ENCODE data around the gene CD300E.
"Not testable (repeated sequence)": the region's sequence is repeated elsewhere in the genome, so short reads cannot be mapped to it uniquely, and the experiment has no call there.

CD300E gene

DNA sequence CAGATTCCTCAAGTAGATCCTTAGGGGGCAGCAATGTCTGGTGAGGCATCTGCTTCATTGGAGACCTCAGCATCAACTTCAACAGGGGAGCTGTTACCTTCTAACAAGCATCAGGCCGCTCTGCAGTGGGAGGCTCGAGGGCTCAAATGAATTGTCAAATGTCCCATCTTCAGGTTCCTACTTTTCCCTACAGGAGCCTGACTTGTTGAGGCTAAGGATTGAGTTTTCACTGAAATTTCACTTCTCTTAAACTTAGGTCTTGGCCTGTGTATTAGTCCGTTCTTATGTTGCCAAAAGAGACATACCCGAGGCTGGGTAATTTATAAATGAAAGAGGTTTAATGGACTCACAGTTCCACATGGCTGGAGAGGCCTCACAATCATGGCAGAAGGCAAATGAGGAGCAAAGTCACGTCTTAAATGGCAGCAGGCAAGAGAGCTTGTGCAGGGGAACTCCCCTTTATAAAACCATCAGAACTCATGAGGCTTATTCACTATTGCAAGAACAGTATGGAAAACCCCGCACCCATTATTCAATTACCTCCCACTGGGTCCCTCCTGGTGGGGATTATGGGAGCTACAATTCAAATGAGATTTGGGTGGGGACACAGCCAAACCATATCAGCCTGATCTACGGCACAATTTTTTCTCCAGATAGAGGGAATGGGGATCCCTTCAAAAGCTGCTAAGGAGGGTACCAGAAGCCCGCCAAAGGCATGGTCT lies 26.3 kb downstream of the CD300E start:
- DNase-seq = no peak

DNA sequence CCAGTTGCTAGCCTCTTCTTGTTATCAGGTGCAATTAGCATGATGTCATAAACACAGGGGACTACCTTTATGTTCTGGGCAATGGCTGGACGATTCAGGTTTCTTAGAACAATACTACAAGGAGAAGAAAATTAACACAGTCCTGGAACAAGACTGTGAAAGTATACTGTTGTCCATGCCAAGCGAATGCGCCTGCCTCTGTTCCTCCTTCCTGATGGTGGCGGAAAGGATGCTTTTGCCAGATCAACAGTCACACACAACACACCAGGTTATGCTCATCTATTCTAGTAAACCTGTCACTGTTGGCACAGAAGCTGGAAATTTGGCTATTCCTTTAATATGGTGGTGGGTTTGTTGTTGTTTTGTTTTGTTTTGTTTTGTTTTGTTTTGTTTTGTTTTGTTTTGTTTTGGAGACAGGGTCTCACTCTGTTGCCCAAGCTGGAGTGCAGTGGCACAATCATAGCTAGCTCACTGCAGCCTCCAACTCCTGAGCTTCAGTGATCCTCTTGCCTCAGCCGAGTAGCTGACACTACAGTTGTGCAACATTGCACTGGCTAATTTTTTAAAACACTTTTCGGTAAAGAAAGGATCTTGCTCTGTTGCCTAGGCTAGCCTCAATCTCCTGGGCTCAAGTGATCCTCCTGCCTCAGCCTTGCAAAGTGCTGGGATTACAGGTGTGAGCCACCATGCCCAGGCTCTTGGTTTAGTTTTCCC lies 28.3 kb downstream of the CD300E start:
- no peak for DNase-seq

DNA sequence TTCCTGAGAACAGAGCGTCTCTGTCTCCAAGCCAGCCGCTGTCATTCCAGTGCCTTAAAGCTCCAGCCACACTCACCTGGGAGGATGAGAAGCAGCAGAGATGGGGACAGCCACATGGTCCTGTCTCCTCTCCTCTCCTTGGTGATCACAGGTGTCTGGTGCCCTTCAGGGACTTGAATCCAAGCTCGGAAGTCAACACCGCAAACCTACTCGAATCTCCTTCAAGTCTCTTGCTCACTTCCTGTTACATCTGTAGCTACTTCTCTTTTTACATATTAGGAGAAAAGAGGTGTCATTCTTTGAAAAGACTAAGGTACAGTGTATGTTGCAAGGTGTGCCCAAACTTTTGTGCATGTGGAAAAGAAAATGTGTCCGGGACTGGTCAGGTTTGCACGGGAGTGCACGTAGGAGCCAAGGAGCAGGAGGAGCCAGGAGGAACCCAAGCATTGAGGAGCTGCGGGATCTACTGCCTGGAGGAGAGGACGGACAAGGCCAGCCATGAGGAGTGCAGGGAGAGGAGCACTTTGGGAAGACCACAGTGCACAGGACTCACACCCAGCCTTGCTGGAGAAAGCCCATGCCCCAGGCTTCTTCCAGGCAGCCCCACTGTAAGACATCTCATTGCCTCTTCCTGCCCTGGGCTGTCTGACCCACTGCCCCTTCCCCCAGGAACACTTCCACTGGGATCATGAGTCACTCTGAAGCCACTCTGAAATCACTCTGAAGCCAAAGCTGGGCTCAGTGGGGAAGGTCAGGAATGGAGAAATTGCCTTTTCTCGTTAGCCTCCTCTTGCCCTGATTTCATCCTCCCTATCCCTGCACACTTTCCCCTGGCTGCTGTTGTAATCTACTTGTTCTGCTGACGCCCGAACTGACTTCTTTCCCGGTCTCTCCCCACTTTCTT lies 31.2 kb downstream of the CD300E start, which contains the start of gene CD300LD:
TSS of gene CD300LD (minus strand) at position 197 of the 904 bp plus-strand sequence. CDS start at position 116, 81 bp downstream.
- no peak for DNase-seq

DNA sequence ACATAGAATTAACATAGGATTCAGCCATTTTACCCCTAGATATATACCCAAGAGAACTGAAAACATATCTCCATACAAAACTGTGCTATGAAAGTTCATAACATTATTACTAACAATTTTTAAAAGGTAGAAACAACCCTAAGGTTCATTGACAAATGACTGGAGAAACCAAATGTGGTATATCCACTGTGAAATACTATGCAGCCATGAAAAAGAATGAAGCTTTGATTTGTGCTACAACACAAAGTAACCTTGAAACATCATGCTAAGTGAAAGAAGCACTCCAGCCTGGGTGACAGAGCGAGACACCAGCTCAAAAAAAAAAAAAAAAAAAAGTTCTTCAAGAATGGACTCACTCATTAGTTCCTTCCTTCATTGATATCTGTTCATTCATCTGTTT lies 32.0 kb downstream of the CD300E start:
- no peak for DNase-seq

DNA sequence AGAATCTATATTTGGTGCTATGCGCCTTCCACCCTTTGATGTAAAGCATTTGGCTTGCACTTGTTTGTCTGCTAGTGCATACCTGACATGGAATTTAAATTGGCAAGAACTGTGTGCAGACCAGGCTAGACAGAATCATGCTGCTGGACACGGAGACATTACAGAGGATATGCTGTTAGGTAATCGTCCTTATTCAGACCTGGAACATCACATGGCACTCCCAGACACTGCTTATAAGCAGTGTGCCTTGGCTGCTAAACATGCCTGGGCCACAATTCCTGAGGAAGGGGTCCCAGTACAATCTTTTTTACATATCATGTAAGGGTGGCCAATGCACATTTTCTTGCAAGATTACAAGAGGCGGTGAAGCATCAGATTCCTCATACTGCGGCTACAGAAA lies 37.8 kb downstream of the CD300E start:
- DNase-seq = no peak

DNA sequence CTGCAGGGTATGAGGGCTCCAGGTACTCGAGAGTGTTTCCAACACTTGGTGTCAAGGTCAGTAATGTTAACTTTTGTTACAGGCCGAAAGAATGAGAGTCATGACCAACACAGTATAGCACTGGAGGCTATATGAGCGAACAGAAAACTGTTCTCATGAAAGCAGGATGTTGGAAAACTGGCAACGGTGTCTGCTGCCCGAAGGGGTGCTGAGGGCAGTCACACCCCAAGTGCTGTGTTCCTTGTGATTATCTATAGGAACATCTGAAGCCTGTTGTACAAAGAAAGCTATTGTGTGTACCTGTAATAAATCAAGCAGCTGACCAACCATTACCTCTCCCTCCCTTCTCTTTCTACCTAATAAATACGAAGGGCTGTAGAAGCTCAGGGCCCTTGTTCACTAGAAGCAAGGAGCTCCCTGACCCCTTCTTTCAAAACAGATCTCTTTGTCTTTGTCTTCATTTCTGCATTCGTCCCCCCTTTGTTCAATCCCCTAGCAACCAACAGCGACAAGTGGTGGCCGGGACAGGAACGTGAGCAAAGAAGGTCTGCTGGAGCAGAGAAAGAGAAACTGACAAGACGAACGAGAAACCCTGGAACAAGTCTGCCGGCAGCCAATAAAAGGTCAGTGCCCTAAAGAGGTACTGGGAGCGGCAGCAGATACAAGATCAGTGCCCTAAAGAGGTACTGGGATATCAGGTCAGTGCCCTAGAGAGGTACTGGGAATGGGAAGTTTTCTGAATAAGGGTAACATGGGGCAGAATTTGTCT lies 39.1 kb downstream of the CD300E start:
- DNase-seq = no peak

DNA sequence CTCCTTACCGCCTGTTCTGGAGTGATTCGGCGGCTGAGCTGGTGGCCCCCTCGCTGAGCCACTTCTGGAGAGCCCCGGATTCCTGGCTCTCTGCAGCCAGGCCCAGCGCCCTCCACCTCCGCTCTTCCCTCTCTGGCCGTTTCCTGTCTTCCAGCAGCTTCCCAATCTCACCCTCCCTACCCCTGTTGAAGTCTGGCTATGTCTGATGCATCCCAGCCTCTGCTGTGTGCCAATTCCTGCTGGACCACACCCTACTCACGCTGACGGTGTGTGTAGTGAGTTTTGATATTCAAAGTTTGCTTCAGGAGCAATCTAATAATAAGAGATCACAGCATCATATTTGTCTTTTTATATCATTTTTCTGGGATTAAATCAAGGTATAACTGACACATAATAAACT lies 40.9 kb downstream of the CD300E start:
- DNase-seq = no peak

DNA sequence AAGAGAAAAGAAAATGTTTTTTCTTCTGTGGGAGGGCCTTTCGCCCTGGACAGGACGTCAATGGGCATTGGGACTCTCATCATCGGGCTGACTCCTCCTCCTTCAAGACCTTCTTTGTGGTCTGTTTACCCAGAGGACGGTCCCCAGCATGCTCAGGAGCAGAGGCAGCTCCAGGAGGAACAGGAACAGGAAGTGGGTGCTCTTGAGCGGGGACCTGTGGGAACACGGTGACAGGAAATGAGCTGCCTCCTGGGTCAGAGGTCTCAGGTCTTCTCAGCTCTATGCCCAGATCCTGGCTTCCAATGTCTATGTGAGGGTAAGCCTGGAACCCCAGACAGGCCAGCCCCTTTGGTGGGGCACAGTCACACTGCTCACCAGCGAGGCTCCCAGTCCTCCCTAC lies 43.6 kb downstream of the CD300E start:
- no peak for DNase-seq

DNA sequence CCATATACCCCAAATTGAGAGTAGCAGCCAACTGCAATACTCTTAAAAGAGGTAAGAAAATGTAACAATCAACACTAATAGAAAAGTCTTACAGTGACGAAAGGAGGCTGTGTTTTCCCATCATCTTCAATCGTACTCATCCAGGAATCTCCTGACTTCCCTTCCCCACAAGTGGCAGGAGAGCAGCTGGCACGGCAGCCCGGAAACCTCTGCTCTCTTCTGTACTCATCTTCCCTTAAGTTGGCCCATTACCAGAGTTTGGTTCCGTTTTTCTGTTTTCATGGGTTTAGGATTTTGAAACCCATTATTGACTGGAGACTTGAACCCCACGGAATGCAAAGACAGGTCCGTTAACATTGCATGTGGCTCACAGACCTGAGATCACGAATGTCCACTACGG lies 44.6 kb downstream of the CD300E start:
- DNase-seq = no peak

DNA sequence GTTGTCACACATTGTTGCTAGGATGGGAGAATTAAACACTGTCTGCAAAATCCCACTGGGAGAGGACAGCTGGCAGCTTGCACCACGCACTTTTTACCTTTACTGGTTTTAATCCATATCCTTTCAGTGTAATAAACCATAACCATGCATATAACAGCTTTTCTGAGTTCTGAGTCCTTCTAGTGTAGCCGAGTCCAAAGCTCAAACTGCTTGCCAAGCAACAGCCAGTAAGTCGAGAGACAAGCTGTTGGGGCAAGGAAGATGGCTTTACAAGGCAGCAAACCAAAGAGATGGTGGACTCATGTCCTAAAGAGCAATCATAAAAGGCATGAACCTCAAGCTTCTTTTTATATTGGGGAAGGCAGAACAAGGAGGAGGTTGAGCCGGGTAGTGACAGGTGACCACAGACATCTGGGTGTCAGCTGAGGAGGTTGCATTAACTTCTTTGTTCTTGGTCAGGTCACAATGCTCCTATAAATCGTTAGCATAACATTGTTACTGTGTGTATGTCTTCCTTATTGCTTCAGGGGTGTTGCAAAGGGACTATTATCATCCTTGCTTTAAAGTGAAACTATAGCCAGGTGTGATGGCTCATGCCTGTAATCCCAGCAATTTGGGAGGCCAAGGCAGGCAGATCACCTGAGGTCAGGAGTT lies 48.9 kb downstream of the CD300E start:
- no peak for DNase-seq

DNA sequence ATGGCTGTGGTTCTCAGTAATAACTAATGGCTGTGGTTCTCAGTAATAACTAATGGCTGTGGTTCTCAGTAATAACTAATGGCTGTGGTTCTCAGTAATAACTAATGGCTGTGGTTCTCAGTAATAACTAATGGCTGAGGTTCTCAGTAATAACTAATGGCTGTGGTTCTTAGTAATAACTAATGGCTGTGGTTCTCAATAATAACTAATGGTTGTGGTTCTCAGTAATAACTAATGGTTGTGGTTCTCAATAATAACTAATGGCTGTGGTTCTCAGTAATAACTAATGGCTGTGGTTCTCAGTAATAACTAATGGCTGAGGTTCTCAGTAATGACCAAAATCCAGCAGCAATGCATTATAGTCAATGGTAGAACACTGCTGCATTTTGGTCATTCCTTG lies 49.9 kb downstream of the CD300E start:
- not testable (repeated sequence) for DNase-seq

DNA sequence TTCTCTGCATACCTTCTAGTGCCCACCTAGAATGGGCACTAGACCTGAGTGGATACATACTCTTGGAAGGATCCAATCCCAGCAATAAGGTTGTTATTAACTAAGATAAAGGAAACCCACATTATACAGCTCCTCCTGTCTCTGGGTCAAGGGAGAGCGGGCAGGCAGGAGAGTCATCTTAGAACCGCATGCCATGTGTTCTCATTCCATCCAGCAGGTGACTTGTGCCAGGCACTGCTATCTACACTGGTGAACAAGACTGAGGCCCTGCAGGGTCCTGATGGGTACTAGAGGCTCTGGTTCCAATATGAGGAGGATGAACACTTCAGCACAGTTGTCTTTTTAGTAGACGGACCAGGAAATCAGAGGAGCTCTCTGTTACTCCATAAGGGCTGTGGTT lies 50.4 kb downstream of the CD300E start:
- no peak for DNase-seq

DNA sequence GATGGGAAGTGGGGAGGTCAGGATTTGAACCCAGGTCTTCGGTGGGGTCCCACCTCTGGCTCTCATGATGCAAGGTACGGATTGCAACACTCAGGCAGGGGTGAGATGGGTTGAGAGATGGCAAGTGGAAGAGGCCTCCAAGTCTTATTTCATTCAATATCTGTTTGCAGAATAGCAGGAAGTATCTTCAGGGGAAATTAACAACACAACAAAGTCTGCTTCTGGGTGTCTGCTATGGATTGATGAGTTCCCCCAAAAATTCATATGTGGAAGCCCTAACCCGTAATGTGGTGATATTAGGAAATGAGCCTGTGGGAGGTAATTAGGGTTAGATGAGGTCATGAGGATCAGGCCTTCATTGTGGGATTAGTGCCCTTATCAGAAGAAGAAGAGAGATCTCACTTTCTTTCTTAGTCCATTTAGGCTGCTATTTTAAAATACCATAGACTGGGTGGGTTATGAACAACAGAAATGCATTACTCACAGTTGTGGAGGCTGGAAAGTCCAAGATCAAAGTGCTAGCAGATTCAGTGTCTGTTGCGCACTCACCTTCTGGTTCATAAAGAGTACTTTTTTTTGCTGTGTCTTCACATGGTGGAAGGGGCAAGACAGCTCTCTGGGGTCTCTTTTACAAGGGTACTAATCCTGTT lies 51.8 kb downstream of the CD300E start:
- DNase-seq = no peak

DNA sequence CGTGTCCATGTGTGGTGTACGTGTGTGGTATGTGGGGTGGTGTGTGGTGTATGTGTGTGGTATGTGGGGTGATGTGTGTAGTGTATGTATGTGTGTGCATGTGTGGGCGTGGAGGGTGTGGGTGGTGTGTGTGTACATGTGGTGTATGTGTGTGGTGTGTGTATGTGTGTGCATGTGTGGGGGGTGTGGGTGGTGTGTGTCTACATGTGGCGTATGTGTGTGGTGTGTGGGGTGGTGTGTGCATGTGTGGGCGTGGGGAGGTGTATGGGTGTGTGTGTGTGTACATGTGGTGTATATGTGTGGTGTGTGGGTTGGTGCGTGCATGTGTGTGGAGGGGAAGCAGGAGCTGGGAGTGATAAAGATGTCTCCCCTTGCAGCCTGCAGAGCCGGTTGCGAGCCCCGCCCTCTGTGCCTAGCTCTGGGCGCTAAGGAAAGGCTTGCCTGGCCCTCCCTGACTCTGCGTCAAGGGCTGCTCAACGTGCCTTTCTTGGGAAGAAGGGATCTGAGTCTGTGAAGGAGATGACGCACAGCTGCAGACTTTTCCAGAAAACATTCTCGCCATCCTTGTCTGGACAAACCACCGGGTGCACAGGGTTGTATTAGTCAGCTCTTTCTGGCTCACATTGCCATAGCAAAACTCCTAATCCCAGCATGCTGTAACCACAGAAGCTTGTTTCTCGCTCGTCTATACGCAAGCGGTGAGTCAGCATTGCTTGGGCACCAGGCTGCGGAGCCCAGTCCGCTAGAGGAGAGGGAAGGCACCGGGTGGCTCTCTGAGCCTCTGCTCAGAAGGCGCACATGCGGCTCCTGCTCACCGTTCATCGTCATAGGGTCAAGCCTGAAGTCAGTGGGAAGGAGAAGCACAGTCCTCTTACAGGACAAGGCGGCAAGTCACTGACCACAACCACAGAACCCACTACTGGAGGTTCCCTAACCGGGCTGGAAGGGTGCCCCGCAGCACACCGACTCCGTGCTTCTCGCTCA lies 54.2 kb downstream of the CD300E start:
- no peak for DNase-seq

DNA sequence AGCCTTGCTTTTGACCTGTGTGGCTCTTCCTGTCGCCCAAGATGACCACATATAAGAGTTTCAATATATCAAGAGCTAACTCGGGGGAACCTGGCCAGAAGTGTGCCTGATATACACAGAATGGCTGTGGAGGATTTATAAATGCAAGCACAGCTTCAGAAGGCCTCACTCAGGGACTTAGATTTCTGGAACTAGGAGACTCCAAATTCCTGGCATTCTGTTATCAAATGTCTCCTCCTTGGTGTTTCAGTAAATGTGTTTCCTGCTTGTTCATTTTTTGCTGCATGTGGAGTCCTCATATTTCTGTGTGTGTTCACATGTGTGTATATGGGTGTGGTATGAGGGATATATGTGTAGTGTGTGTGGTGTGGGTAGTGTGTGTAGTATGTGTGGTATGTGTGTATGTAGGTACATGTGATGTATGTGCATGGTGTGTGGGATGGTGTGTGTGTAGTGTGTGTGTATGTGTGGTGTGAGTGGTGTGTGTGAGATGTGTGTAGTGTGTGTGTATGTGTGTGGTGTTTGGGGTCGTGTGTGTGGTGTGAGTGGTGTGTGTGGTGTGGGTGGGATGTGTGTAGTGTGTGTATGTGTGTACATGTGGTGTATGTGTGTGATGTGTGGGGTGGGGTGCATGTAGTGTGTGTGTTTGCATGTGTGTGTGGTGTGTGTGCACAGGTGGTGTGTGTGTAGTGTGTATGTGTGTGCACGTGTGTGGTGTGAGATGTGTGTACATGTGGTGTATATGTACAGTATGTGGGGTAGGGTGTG lies 55.2 kb downstream of the CD300E start:
- DNase-seq = no peak

DNA sequence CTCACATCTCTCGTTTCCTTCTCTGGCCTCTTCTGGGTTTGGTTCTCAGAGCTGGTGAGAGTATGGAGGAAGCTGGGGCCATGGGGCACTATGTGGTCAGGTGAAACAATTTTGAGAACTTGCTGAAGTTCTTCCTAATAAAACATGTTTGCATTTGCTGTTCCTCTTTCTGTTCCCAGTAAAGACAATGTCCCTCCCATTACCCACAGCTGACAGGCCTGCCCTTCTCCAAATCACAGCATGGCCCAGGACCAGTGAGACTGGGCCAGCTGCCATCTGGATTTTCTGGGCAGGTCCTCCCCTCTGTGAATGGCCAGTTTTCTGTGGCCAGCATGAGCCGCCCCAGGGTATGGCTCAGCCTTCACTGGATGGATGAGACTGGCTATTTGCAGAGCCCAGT lies 56.1 kb downstream of the CD300E start, which contains the start of gene CD300H:
TSS of gene CD300H (minus strand) at position 113 of the 400 bp plus-strand sequence.
- DNase-seq = no peak

DNA sequence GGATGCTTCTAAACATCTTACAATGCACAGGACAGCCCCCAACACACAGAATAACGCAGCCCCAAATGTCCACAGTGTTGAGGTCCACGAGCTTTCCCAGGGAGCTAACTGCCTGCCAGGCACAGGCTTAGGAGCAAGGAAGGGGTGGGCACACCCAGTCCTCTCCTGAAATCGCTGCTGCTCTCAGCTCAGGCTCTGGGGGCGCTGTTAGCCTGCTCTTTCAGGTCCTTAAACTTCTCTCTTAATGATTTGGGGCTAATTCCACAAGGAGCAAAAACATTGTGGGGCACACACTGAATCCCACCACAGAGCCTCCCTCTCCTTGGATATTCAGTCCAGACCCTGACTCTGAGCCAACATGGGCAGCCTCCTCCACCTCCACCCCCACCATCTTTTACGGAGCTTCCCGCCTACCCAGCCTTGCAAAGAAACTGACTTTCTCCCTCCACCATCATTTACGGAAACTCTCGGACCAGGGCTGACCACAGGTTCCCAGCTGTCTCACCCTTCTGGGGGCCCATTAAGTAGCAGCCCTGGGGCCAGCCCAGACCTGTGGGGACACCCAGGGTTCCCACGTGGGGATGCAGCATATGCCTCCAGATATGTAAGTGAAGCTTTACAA lies 57.3 kb downstream of the CD300E start:
- DNase-seq = no peak

DNA sequence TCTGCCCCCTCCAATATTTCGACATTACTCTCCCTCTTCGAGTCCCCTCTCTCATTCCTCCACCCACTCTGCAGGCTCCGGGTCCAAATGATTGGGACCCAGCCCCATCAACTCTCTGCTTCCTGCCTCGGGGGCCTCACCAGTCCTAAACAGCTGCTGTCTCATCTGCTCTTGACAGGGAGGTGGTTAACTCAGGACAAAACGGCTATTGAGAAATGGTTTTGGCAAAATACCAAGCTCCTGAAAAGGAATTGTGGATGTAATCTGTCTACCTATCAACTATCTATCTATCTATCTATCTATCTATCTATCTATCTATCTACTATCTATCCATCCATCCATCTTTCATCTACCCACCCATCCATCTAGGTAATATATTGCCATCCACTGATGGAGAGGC lies 58.4 kb downstream of the CD300E start:
- DNase-seq = no peak

DNA sequence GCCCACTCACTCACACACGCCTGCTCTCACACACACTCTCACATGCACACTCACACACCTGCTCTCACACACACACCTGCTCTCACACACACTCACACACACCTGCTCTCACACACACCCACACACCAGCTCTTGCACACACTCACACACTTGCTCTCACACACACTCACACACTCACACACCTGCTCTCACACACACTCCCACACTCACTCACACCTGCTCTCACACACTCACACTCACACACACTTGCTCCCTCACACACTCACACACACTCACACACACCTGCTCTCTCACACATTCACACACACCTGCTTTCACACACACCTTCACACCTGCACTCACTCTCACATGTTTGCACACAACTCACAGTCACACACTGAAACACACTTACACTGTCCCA lies 60.2 kb downstream of the CD300E start:
- no peak for DNase-seq

All from cortex of kidney (tissue), 1 donor.